Fibroblast of lung (primary cell): ENCODE measurements around the gene BCAS1.

ENCODE experiments used
- EZH2 ChIP-seq: IDR thresholded peaks from 2 replicates; pipeline ENCODE4 v1.5.1; 2012; ENCODE audit warnings: low read length, control low read depth, mild to moderate bottlenecking; ENCODE audit errors: missing control alignments
- TF ChIP-seq, protein P1 (sequence below), 2 donors: IDR thresholded peaks in 1 of 2; conservative IDR thresholded peaks in 1 of 2; 1 replicate in 1 of 2; 2 replicates in 1 of 2; pipeline ENCODE4 v1.5.1; 2011 to 2012; ENCODE audit warnings: low read length in 2 of 2, control low read depth in 1 of 2, inconsistent platforms in 1 of 2, low read depth in 1 of 2, mild to moderate bottlenecking in 1 of 2

DNA sequence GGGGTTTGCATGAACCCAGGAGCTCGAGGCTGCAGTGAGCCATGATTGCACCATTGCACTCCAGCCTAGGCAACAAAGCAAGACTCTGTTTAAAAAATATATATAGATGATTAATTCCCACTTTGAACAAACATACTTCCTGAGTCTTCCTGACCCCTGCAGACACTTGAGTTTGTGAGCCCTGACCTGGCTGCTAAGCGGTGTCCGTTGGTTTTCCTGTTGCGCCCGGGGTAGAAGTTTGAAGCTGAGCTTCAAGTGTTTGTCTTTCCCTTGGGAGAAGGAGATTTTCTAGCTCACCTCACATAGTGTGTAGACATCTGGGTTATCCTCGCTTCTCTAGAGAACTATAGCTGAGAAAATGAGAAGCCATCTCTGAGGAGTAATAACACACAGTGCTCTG lies 11.7 kb upstream of the BCAS1 start:
- TF ChIP-seq, protein P1, sequence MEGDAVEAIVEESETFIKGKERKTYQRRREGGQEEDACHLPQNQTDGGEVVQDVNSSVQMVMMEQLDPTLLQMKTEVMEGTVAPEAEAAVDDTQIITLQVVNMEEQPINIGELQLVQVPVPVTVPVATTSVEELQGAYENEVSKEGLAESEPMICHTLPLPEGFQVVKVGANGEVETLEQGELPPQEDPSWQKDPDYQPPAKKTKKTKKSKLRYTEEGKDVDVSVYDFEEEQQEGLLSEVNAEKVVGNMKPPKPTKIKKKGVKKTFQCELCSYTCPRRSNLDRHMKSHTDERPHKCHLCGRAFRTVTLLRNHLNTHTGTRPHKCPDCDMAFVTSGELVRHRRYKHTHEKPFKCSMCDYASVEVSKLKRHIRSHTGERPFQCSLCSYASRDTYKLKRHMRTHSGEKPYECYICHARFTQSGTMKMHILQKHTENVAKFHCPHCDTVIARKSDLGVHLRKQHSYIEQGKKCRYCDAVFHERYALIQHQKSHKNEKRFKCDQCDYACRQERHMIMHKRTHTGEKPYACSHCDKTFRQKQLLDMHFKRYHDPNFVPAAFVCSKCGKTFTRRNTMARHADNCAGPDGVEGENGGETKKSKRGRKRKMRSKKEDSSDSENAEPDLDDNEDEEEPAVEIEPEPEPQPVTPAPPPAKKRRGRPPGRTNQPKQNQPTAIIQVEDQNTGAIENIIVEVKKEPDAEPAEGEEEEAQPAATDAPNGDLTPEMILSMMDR (conservative IDR thresholded peaks at IDR 0.05 in 1 of 2, IDR thresholded peaks at IDR 0.05 in 1 of 2; ENCODE audit: low read depth in 1 of 2, low read length in 2 of 2), result no peak
- no peak for TF ChIP-seq EZH2
